Measurements from ENCODE around the gene GPATCH4. TPM values are rescaled to one million over a fixed set of nuclear protein-coding genes. Genes with fewer than 3 reads are reported as not detected.

The GPATCH4 gene
- total RNA-seq, 1 experiment from 2014 or later, result 107 TPM

- H3K9me3 Mint-ChIP-seq (ENCODE audit: unreplicated experiment), result no peaks in the 10 kb centered on the region
- no TSS peak for BruUV-seq (replicated peaks)
- peaks cover 18% of the 10 kb centered on the region for H3K4me1 Mint-ChIP-seq (ENCODE audit: insufficient read depth, unreplicated experiment)
- peak overlapping the region; percentile 31 for H3K27ac Mint-ChIP-seq (ENCODE audit: low read depth, unreplicated experiment)
- intact Hi-C loops (cut with micrococcal nuclease), result loop anchor here (10.0 kb wide), 1 partner anchor 98 kb away; the partner anchor contains the start of gene MEF2D
- TF ChIP-seq, protein P1, sequence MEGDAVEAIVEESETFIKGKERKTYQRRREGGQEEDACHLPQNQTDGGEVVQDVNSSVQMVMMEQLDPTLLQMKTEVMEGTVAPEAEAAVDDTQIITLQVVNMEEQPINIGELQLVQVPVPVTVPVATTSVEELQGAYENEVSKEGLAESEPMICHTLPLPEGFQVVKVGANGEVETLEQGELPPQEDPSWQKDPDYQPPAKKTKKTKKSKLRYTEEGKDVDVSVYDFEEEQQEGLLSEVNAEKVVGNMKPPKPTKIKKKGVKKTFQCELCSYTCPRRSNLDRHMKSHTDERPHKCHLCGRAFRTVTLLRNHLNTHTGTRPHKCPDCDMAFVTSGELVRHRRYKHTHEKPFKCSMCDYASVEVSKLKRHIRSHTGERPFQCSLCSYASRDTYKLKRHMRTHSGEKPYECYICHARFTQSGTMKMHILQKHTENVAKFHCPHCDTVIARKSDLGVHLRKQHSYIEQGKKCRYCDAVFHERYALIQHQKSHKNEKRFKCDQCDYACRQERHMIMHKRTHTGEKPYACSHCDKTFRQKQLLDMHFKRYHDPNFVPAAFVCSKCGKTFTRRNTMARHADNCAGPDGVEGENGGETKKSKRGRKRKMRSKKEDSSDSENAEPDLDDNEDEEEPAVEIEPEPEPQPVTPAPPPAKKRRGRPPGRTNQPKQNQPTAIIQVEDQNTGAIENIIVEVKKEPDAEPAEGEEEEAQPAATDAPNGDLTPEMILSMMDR (IDR thresholded peaks at IDR 0.05; ENCODE audit: unreplicated experiment), result peak; percentile 31
- POLR2A ChIA-PET, result interaction anchor here (0.6 to 7.0 kb wide), 10 partner anchors 11 to 509 kb away, joined by 3 to 134 read pairs (median 9); partner anchors contain the start of genes MEF2D and NAXE
- H3K36me3 Mint-ChIP-seq (ENCODE audit: insufficient read depth, unreplicated experiment), result peaks cover 35% of the 10 kb centered on the region
- DNase-seq (ENCODE audit: unreplicated experiment), result peak; percentile 63
- H3K4me3 Mint-ChIP-seq (ENCODE audit: unreplicated experiment), result peak overlapping the region; percentile 86
- no peaks in the 10 kb centered on the region for H3K27me3 Mint-ChIP-seq (ENCODE audit: insufficient read depth, unreplicated experiment)
- CTCF ChIA-PET, result interaction anchor here (0.6 to 8.3 kb wide), 20 partner anchors 9 to 366 kb away, joined by 3 to 64 read pairs (median 4); partner anchors contain the start of gene NAXE
Measured at GRCh38 chr1:156602557-156602993, 1.3 kb upstream of the GPATCH4 start.

DNA sequence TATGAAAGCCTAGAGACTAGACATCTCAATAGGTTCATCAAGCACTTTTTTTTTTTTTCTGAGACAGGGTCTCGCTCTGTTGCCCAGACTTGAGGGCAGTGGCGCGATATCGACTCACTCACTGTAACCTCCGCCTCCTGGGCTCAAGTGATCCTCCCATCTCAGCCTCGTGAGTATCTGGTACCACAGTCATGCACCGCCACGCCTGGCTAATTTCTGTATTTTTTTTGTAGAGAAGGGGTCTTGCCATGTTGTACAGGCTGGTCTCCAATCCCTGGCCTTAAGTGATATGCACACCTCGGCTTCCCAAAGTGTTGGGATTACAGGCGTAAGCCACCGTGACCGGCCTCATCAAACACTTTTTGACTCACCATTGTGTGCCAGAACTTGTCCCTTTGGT is 613 bp upstream of the GPATCH4 start:
- TSS peak; percentile 68 for BruUV-seq (replicated peaks)
- TF ChIP-seq, protein P1 (IDR thresholded peaks at IDR 0.05; ENCODE audit: unreplicated experiment), result no peak
- ChIA-PET POLR2A (interaction anchor here (0.6 to 7.0 kb wide), 17 partner anchors 10 to 548 kb away, joined by 3 to 134 read pairs (median 4); partner anchors contain the start of genes IQGAP3, MEF2D, NAXE and SMG5), CTCF (interaction anchor here (0.7 to 8.3 kb wide), 19 partner anchors 8 to 216 kb away, joined by 3 to 64 read pairs (median 4); no protein-coding TSS in a partner anchor)
- Mint-ChIP-seq H3K27me3 (ENCODE audit: insufficient read depth, unreplicated experiment) (no peaks in the 10 kb centered on the region), H3K4me1 (ENCODE audit: insufficient read depth, unreplicated experiment) (peaks cover 18% of the 10 kb centered on the region), H3K27ac (ENCODE audit: low read depth, unreplicated experiment) (peak overlapping the region; percentile 94), H3K9me3 (ENCODE audit: unreplicated experiment) (no peaks in the 10 kb centered on the region), H3K4me3 (ENCODE audit: unreplicated experiment) (peak overlapping the region; percentile 86), H3K36me3 (ENCODE audit: insufficient read depth, unreplicated experiment) (peaks cover 42% of the 10 kb centered on the region)
- intact Hi-C loops (cut with micrococcal nuclease), result loop anchor here (2.0 to 10.0 kb wide), 2 partner anchors 97 to 145 kb away; partner anchors contain the start of gene MEF2D
- DNase-seq (ENCODE audit: unreplicated experiment), result no peak

DNA sequence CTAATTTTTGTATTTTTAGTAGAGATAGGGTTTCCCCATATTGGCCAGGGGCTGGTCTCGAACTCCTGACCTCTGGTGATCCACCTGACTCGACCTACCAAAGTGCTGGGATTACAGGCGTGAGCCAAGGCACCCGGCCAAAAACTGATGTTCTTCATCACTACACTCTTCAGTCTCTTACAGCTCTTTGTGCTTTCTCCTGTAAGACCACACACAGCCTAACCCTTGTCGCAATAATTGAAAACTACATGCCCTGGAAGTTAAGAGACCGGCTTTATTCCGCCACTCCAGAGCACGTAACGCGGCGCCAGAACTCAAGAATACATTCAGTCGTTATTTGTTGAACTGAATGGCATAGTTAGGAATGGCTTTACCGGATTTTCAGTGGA is 552 bp downstream of the GPATCH4 start:
- intact Hi-C loops (cut with micrococcal nuclease), result loop anchor here (2.0 to 10.0 kb wide), 2 partner anchors 96 to 144 kb away; partner anchors contain the start of gene MEF2D
- TF ChIP-seq, protein P1 (IDR thresholded peaks at IDR 0.05; ENCODE audit: unreplicated experiment), result no peak
- POLR2A ChIA-PET, result interaction anchor here (0.7 to 7.0 kb wide), 13 partner anchors 9 to 321 kb away, joined by 3 to 134 read pairs (median 7); partner anchors contain the start of genes IQGAP3, MEF2D and NAXE
- CTCF ChIA-PET, result interaction anchor here (0.6 to 8.3 kb wide), 12 partner anchors 9 to 215 kb away, joined by 3 to 64 read pairs (median 5); partner anchors contain the start of genes MEF2D and NAXE
- BruUV-seq (replicated peaks), result TSS peak; percentile 66
- H3K27ac Mint-ChIP-seq (ENCODE audit: low read depth, unreplicated experiment), result peak overlapping the region; percentile 94
- H3K27me3 Mint-ChIP-seq (ENCODE audit: insufficient read depth, unreplicated experiment), result no peaks in the 10 kb centered on the region
- peak overlapping the region; percentile 86 for H3K4me3 Mint-ChIP-seq (ENCODE audit: unreplicated experiment)
- peaks cover 18% of the 10 kb centered on the region for H3K4me1 Mint-ChIP-seq (ENCODE audit: insufficient read depth, unreplicated experiment)
- peaks cover 53% of the 10 kb centered on the region for H3K36me3 Mint-ChIP-seq (ENCODE audit: insufficient read depth, unreplicated experiment)
- H3K9me3 Mint-ChIP-seq (ENCODE audit: unreplicated experiment), result no peaks in the 10 kb centered on the region
- peak; percentile 34 for DNase-seq (ENCODE audit: unreplicated experiment)

DNA sequence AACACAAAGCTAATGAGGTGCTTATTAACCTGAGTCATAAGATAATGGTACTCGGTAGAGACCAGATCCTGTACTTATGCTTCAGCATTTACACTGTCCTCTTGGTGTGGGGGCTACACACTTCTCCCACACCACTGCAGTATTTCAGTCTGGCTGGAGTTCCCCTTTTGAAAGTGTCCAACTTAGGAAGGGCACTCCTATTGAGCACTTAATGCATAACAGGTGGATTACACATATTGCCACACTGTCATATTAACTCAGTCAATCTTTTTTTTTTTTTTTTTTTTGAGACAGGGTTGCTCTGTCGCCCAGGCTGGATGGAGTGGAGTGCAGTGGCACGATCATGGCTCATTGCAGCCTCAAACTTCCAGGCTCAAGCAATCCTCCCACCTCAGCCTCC is 1.5 kb downstream of the GPATCH4 start:
- H3K4me3 Mint-ChIP-seq (ENCODE audit: unreplicated experiment), result peak overlapping the region; percentile 86
- H3K9me3 Mint-ChIP-seq (ENCODE audit: unreplicated experiment), result no peaks in the 10 kb centered on the region
- peaks cover 18% of the 10 kb centered on the region for H3K4me1 Mint-ChIP-seq (ENCODE audit: insufficient read depth, unreplicated experiment)
- intact Hi-C loops (cut with micrococcal nuclease), result loop anchor here (2.0 to 10.0 kb wide), 2 partner anchors 95 to 143 kb away; partner anchors contain the start of gene MEF2D
- peak; percentile 48 for DNase-seq (ENCODE audit: unreplicated experiment)
- no TSS peak for BruUV-seq (replicated peaks)
- H3K36me3 Mint-ChIP-seq (ENCODE audit: insufficient read depth, unreplicated experiment), result peaks cover 59% of the 10 kb centered on the region
- H3K27me3 Mint-ChIP-seq (ENCODE audit: insufficient read depth, unreplicated experiment), result no peaks in the 10 kb centered on the region
- TF ChIP-seq, protein P1 (IDR thresholded peaks at IDR 0.05; ENCODE audit: unreplicated experiment), result peak; percentile 11
- ChIA-PET CTCF (interaction anchor here (0.6 to 8.3 kb wide), 9 partner anchors 9 to 231 kb away, joined by 3 to 64 read pairs (median 6); partner anchors contain the start of genes MEF2D and NAXE), POLR2A (interaction anchor here (0.6 to 7.0 kb wide), 10 partner anchors 8 to 320 kb away, joined by 3 to 134 read pairs (median 8); partner anchors contain the start of genes MEF2D, NAXE and TTC24)
- H3K27ac Mint-ChIP-seq (ENCODE audit: low read depth, unreplicated experiment), result no peak overlapping the region
